DMS53 treated with DMSO at 0.1 percent for 48 hours (cell line): Measurements from ENCODE around the gene EIF2S3.
"Not testable (repeated sequence)": the region's sequence is repeated elsewhere in the genome, so short reads cannot be mapped to it uniquely, and the experiment has no call there.

Source experiments
- DNase-seq: peaks from one replicate; lab custom pipeline; 2025; ENCODE audit not compliant: unreplicated experiment; lab: John Stamatoyannopoulos, UW

Gene EIF2S3

GRCh38 chrX:24054182-24055042 is at the start of gene EIF2S3:
TSS of gene EIF2S3 (plus strand) at chrX:24054956. CDS start at chrX:24054969, 13 bp downstream.
- peak; percentile 93 for DNase-seq

- no peak for DNase-seq
Measured at GRCh38 chrX:24005028-24005427, 49.7 kb upstream of the EIF2S3 start.

- no peak for DNase-seq
Measured at GRCh38 chrX:24005867-24006266, 48.9 kb upstream of the EIF2S3 start.

- no peak for DNase-seq
Measured at GRCh38 chrX:24012266-24012665, 42.5 kb upstream of the EIF2S3 start.

DNA sequence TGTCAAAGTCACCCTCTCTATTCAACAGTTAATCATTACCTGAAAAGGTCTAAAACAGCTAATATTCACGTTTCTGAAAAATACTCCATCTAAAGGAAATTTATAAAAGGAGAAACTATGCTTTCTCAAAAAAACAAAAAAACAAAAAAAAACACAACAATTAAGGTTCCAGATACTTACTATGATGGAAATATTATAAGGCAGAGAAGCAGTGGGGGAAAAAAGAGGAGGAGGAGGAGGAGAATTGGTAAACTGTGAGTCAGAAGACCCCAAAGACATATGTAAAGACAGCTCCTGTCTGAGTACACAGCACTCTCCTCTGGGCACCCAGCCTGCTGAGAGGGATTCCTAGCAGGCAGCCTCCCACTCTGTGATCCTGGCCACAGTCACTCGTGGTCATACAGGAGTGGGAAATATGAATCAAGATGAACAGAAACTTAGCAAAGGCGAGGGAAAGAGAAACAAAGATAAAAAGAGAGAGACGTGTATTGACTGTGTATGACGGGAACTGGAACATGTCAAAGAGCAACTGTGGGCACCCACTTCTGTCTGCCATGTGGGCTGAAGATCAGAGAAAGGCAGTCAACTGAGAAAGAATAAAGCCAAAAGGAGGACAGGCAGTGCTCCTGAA is 40.3 kb upstream of the EIF2S3 start:
- no peak for DNase-seq

GRCh38 chrX:24017674-24018073 is 37.1 kb upstream of the EIF2S3 start:
- no peak for DNase-seq

- no peak for DNase-seq
Measured at GRCh38 chrX:24018809-24019208, 35.9 kb upstream of the EIF2S3 start.

DNA sequence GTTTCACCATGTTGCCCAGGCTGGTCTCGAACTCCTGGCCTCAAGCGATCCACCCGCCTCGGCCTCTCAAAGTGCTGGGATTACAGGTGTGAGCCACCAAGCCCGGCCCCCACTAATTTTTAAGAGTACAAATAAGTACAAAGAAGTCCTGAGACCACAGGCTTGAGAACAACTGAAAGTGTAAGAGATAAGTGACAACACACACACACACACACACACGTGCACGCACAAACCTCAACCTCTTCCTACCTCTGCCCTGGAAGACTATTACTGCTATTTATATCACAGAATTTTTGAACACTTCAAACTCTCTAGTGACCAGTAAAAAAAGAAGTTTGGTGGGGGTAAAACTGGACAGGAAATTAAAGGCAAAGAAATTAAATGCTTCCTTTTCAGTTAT is 35.3 kb upstream of the EIF2S3 start:
- DNase-seq = no peak

DNA sequence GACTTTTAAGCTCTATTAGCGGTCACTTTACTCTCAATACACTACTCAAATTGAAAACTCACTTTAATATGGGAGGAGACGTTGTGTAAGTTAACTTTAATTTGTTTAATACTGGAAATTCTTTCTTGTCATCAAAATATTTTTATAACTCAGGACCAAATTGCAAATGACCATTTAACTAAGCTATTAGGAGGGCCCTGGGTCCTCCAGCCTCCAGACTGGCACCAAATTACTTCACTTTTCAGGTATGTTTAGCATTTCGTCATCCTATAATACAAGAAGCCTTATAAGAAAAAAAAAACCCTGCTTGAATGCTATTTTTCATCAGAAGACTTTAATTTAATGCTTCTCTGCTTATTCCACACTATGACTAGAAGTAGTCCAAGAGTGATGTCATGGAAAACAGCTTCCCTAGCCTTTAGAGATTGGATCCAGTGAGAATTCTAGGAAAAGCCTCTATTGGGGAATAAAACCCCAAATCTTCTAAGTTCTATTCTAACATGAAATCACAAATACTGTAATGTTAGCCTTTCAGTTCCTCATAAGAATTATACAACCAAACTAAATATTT is 34.4 kb upstream of the EIF2S3 start:
- DNase-seq = no peak

- no peak for DNase-seq
Measured at GRCh38 chrX:24023544-24023943, 31.2 kb upstream of the EIF2S3 start.

DNA sequence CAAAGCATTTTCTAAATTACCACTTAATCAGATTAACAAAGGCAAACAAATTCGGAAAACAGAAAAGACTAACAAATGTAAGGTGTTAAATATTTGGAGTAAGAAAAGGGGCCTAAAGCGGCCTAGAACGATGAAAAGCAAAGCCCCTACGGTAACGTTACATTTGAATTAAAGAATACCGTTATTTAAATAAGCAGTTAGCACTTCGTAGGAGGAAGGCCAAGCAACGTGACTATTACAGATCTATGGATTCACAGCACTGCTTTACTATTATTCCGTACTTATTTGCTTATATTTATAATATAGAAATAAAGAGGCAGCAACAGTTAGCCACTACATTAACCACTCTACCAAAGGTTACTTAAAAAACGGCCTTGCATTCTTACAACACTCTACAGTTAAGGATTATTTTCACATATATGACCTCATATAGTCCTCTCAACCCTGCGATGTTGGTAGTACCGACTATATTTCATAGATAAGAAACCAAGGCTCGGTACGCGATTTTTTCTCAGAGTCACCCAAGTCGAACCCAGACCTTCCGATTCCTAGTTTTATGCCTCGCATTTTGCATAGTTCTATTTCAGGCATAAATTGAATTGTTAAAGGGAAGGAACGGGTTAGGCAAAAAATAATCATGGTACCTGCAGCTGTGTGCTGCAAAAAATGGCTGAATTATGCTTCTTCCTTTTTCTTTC is 30.6 kb upstream of the EIF2S3 start:
- peak; percentile 18 for DNase-seq

DNA sequence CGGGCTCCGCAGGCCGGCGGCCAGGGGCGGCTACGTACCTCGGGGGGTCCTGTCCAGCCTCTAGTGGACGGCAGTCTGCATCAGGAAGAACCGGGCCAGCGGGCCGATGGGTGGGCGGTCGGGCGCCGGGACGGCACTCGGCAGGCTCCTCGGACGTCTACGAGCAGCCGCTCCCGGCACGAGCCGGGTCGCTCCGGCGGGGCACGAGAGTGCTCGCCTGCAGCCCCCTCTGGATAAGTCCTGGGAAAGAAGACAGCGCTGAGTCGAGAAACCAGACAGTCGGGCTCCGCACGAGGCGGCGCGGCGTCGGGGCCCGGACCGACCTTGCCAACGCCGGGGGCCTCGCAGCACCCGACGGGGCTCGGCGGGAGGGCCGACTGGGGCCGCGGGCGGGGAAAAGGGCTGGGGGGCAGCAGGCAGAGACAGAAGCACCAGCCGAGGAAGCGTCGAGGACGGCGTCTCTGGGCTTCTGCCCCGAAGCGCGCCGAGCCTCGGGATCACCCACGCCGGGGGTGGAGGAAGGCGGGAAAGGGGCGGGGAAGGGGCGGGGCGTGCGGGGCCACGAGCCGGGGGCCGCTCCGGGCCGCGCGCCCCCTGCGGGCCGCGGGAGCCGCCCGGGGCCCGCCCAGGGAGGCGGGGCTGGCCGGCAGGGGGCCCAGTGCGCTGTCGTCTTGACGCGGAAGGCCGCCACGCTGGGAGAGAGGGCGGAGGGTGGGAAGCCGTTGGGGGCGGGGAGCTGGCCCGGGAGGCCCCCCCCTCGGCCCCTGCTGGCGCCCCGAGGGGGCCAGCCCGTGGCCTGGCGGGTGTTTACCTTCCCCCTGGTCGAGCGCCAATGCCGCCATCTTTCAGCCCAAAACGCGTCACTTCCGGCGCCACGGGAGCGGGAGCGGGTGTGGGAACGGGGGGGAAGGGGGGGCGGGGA is 29.7 kb upstream of the EIF2S3 start:
- DNase-seq = peak; percentile 77

DNA sequence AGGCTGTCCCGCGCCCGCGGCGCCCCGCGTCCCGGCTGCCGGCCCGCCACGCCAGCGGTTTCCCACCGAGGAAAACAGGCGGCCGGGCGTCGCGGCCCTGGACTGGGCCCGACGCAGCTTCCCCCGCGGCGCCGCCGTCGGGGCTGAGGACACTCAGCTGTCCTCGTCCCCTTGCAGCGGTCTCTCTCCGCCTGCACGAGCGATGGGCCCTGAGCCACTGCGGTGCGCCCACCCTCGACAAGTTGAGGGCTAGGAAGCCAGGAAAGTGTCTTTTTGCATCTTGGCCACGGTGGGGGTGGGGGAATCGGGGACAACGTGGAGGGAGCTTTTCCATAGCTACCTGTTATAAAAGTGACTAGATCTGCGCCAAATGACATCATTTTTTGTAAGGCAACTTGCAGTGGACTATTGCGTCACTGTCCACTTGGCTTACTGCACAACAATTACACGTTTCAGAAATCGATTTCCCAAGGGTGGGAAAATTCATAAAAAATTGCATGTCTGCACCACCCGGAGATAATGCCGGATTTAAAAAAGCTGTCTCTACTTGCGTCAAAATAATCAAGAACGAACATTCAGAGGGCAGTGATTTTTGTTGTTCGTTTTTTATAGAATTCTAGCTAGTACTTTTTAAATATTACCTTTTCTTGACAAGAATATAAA is 28.9 kb upstream of the EIF2S3 start:
- DNase-seq = peak; percentile 44

DNA sequence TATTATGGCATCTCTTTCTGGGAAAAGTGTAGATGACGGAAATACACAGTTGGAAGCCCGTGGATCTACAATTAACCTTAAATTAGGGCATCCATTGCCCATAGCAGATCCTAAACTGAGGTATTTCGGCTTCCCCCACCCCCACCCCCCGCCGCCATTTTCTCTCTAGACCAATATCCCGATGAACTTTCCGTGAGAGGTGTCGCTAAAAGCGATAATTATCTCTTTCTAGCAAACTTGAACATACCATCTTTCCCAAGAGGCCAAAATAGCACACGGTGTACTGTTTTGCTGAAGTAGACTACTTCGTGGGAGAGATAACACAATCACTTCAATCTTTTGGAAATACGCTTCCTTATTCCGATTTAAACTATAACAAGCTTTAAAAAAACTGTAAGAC is 28.3 kb upstream of the EIF2S3 start:
- no peak for DNase-seq

GRCh38 chrX:24027086-24027485 is 27.7 kb upstream of the EIF2S3 start, which contains the start of gene KLHL15:
TSS of gene KLHL15 (minus strand) at chrX:24027186. CDS start at chrX:24006693, 20,493 bp downstream.
- DNase-seq = no peak

- DNase-seq = no peak
Measured at GRCh38 chrX:24027985-24028384, 26.8 kb upstream of the EIF2S3 start.

DNA sequence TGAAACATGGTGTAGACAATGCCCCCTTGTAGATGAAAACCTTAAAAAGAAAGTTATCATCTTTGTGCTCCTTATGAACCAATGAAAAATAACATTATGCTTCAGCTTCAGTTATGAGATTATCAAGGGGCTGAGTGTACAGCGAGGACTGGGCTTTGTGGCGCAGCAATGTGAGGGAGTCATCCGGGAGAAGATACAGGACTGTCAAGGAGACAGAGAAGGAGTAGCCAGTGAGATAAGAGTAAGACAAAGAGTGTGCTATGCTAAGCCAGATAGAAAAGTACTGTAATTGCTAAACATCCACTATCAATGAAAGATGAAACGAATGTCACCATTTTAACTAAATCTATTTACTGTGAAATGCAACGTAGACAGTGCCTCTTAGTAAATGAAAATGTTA is 24.2 kb upstream of the EIF2S3 start:
- DNase-seq = no peak

- DNase-seq = no peak
Measured at GRCh38 chrX:24034485-24034884, 20.3 kb upstream of the EIF2S3 start.

GRCh38 chrX:24037729-24038128 is 17.0 kb upstream of the EIF2S3 start:
- no peak for DNase-seq

DNA sequence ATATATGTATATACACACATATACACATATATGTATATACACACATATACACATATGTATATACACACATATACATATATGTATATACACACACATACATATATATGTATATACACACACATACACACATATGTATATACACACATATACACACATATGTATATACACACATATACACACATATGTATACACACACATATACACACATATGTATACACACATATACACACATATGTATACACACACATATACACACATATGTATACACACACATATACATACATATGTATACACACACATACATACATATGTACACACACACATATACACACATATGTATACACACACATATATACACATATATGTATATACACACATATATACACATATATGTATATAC is 8.7 kb upstream of the EIF2S3 start:
- DNase-seq = not testable (repeated sequence)
